Measurements from ENCODE around the gene TMEM252.

TMEM252 gene

DNA sequence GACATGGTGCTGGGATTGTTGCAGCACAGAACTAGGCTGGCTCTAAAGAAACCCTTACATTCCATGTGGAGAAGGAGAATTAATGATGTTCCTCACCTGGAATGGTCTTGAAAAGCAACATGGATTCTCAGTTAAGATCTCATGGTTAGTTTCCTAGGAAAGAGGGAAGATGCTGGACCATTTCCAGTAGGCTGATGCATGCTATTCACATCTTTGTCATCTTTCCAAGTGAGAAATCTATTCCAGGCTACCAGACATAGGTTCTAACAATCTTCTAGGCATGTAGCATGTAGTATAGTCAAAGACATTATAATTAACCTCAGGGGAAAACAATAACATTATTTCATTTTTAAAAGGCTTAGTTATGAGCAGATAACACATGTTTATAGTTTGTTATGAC lies 44.3 kb downstream of the TMEM252 start:
- no peak for DNase-seq

- DNase-seq, result no peak
These were observed 45.4 kb downstream of the TMEM252 start for GRCh38 chr9:68495247-68495646.

DNA sequence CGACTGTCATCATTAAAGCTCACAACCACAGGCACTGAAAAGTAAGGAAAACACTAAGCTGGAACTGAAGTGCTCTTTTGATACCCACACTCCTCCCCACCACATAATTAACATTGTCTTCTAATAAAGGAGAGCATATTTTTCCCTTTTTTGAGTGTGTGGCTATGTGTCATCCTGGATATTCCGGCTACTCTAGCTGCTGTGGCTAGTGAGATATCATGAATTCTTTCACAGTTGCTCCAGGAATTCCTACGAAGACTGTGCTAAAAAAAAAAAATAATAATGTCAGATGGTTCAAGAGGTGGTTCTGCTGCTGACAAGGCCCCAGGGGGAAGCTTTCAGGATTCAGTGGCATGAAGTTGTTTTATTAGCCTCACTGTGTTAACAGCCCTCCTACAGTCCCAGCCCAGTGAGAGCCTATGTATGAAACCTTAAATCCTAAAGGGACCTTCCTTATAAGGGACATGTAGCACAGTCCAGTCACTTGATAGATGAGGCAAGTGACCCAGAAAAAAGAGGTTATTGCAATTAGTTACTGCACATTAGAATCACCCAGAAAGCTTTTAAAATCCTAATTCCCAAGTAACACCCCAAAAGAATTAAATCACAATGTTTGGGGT lies 46.6 kb downstream of the TMEM252 start:
- DNase-seq, result no peak

- DNase-seq, result no peak
These were observed 47.1 kb downstream of the TMEM252 start for GRCh38 chr9:68493541-68493940.

DNA sequence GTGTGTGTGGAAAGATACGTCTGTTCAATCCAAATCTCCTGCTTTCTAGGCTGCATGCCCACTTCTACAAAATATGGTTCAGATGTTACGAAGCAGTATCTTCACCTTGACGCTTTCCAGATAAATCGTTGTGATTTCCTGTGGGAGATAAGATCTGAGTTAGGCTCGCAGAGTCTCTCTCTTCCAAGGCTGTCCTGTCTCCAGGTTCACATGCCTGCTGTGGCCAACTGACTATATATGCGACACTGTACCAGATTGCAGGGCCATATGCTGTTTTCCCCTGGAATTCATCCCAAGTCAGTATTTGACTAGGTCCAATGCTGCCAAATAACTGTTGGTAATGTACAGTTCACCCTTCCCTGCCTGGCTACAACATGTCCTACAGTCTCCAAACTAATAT lies 47.9 kb downstream of the TMEM252 start:
- no peak for DNase-seq

DNA sequence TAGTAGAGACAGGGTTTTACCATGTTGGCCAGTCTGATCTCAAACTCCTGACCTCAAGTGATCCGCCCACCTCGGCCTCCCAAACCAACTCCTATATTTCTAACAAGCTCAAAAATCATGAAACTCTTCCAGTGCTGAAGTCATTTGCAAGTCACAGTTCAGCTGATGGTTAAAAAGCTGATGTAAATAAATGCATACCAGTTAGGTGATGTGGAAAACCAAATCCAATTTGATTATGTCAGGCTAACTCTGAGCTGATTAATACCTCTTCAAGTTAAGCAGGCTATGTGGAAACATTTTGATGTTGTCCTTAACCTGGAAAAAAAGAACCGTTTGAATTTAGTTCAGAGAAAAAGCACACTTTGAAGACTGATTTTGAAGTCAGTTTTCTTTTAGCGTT lies 51.0 kb downstream of the TMEM252 start:
- no peak for DNase-seq

GRCh38 chr9:68488126-68488525 lies 52.6 kb downstream of the TMEM252 start:
- no peak for DNase-seq
